Activated CD4-positive, alpha-beta T cell treated with anti-CD3 and anti-CD28 coated beads, Interleukin-2, amount 50 U/mL, for 1 hour (primary cell): ENCODE data around the gene TUBGCP3.
"Not testable (repeated sequence)": the region's sequence is repeated elsewhere in the genome, so short reads cannot be mapped to it uniquely, and the experiment has no call there.

Experiments
- DNase-seq: peaks from one replicate; pipeline ENCODE4 v3.0.0-alpha.2; 2020

Gene TUBGCP3

GRCh38 chr13:112587764-112588489, at the start of gene TUBGCP3:
Gene TUBGCP3, minus strand, starts transcription at chr13:112588153. Its CDS starts 173 bp downstream, at chr13:112587980.
- DNase-seq, result peak; percentile 75

DNA sequence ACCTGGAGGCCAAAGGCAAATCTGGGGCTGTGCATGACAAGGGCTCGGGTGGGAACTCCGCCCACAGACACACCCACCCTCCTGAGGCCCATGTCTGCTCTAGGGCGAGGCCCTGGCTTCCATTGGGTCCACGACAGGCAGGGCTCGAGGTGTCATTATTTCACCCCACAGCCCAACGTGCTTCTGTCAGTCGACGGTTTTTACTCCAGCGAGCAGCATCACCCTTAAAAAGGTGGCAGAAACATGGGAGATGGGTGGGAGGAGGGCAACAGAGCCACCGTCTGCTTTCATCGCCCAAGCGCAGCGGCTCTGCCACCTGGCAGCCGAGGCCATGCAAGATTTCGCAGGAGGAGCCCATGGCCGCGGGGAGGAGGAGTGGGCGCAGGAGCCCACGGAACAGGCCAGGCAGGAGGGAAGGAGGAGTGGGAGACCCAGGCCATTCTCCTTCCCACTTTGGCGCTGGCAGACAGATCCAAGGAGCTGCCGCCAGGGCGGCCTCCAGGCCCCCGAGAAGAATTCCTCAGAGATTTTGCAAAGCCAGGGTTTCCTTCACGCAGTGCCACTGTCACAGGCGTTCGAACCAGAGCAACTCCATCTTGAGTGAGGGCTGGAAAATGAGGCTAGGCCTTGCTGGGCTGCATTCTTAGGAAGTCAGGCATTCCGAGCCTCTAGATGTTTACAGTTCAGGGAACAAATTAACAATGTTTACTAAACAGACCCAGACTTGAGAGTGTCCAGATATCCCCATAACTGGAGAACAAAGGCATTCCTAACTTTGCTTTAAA, 49.3 kb upstream of the TUBGCP3 start:
- no peak for DNase-seq

DNA sequence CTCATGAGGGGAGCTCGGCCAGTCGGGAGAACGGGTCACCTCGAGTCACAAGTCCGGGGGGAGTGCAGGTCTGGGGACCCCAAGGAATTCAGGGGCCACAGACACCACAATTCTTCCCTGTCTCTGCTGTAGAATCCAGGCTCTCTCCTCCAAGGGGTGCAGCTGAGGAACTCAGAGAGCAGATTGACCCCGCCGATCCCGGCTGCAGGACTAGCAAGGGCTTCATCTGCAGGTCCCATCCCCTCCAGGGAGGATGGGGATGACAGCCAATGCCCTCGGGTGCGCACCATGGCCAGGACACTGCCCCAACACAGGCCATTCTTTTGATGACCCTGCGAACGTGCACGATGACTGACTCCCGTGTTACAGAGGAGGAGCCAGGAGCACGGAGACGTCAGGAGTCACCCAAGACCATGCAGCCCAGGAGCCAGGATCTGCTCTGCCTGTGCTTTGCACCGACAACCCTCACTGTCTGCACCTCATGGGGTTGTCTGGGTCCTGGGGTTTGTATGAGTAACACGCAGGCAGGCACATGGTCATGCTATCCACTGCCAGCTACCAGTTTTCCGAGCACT, 48.5 kb upstream of the TUBGCP3 start:
- no peak for DNase-seq

DNA sequence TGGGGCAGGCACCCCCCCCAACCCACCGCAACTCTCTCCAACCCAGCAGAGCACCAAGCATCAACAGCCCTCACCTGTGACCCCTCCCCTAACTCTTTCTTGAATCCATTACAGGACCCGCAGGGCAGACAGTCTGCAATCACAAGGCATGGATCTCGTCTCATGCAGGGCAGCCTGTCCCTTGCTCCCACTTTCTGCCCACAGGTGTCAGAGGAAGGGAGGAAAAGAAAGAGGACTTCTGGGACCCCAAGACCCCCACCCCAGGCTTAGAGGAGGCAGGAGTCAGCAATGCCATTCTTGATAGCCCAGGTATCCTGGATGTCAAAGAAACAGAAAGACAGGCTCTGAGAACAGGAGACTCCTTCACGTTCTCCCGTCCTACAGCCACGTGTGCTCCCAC, 47.4 kb upstream of the TUBGCP3 start:
- no peak for DNase-seq

DNA sequence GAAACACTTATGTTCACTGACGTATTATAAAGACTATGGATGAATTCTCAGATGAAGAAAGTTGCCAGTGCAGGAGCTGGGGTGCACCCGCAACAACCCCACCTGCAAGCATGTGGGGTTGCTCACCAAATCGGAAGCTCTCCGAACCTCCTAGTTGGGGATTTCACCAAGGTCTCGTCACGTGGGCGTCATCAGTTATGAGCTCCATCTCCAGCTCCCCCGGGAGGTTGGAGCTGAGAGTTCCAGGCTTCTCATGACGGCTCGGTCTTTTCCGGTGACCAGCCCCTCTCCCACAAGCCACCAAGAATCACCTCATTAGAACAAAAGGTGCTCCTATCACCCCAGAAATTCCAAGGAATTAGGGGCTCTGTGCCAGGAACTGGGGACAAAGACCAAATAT, 46.1 kb upstream of the TUBGCP3 start:
- DNase-seq, result no peak

- not testable (repeated sequence) for DNase-seq
These were observed 42.3 kb upstream of the TUBGCP3 start for GRCh38 chr13:112630226-112630625.

DNA sequence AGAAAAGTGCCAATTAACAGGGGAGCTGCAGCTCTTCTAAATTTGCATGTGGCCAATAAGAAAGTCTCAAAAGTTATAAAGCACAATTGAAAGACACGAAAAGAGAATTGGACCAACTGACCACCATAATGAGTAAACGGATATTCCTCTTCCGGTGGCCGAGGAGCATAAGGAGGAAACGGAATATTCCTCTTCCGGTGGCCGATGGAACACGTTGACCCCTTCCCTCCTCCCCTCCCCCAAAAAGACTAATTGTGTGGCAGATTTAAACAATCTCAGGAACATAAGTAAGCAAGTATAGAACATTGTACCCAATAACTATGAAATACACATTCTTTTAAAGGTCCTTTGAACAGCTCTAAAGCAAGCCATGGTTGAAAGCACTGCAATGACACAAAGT, 41.2 kb upstream of the TUBGCP3 start:
- DNase-seq, result no peak

GRCh38 chr13:112627613-112628012, 39.7 kb upstream of the TUBGCP3 start:
- DNase-seq, result not testable (repeated sequence)

DNA sequence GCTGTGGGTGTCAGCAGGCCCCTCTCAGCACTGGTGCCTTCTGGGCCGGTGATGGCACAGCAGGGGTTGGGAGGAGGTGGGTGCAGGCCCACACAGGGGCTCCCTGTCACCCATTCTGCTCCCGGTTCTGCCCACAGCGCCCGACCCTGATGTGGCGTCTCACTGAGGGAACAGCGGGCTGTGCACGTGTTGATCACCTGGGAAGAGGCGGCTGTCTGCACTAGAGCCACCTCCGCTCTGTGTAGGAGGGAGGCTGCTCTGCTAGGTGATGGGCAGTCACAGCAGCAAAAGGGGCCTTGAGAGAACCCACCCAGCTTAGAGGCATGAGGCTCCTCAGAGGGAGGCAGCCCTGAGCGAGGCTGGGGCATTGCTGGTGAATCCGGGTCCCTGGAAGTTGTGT, 39.2 kb upstream of the TUBGCP3 start:
- no peak for DNase-seq

GRCh38 chr13:112626761-112627160, 38.8 kb upstream of the TUBGCP3 start:
- DNase-seq, result no peak

GRCh38 chr13:112626124-112626523, 38.2 kb upstream of the TUBGCP3 start:
- no peak for DNase-seq

DNA sequence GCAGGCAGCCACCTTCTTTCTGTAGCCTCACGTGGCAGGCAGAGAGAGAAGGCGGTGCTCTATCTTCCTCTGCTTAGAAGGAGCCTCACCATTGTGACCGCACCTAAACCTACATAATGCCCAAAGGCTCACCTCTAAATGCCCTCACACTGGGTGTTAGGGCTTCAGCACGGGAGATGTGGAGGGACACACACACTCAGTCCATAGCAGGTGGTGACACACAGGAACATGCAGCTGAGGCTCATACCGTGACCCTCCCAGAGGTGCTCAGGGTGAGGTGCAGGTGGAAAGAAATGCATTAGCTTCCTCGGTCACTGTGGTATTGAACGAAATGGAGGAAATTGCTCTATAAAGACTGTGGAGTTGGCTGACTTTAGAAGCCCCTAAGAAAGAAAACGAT, 37.7 kb upstream of the TUBGCP3 start:
- no peak for DNase-seq

GRCh38 chr13:112624602-112625430, 36.9 kb upstream of the TUBGCP3 start:
- no peak for DNase-seq

- DNase-seq, result no peak
These were observed 36.1 kb upstream of the TUBGCP3 start for GRCh38 chr13:112624040-112624439.

DNA sequence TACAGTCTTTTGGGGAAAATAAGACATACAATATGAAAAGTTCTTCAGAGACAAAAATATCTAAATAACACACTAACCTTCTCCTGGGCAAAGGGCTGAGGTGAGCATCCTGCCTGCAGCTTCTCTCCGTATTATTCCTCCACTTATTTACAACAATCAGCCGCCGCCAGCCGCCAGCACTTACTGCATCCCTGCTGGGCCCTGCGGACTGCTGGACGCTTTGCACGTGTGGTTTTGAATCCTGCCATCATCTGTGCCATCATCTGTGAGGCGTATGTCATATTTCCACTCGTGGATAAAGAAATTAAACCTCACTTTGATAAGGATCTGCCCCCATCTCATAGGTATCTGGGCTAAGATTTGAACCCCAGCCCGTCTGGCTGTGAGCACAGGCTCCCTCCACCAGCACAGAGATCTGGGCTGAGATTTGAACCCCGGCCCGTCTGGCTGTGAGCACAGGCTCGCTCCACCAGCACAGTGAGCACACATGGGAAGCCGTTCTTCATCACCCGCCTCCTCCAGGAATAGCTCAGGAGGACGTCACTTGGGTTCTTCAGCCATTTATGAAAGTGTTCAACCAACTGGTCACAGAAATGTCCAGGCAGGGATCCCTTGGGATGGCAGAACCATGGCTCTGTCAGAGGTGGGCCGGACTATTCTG, 35.2 kb upstream of the TUBGCP3 start:
- no peak for DNase-seq

- DNase-seq, result no peak
These were observed 34.4 kb upstream of the TUBGCP3 start for GRCh38 chr13:112622375-112622774.

GRCh38 chr13:112619730-112620631, 32.0 kb upstream of the TUBGCP3 start:
- DNase-seq, result no peak

- no peak for DNase-seq
These were observed 30.5 kb upstream of the TUBGCP3 start for GRCh38 chr13:112618501-112618900.

GRCh38 chr13:112617754-112618375, 29.9 kb upstream of the TUBGCP3 start:
- no peak for DNase-seq

DNA sequence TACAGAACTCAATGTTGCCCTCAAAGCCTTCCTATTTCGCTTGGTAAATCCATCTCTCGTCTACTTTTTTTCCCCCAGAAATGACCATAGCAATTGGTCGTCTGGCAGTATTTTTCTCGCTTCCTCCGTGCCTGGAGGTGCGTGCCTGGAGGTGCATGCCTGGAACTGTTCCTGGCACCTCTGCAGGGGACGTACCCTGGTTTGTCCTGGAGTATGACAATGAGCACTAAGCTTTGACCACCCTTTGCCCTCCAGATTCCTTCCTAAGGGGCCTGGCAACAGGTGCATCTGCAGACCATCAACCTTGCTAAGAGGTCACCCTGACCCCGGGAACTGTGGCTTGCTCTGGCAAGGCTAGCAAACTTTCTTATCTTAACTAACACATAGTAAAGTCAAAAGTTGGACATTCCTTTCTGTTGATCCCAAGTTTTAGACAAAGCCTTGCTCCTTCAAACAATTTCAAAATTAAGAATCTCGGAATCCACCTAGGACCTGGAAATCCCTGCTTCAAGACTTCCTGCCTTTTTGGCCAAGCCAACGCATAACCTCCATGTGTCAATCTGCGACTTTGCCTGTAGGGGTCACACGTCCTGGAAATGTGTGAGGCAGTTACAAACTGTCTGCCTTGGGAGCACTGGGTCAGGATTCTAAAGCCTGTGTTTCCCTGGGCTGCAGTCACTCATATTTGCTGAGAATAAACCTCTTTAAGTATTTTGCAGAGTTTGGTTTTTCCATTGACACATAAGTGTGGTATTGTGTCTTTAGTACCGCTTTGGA, 28.8 kb upstream of the TUBGCP3 start:
- no peak for DNase-seq
